Ishikawa (cell line): ENCODE measurements around the gene GNL2.

ENCODE experiments used
- CEBPB ChIP-seq: IDR thresholded peaks from 2 replicates; pipeline ENCODE4 v1.6.1; 2012
- CREB1 ChIP-seq: IDR thresholded peaks from 2 replicates; pipeline ENCODE4 v1.6.1; 2012; ENCODE audit warnings: low read depth
- EGR1 ChIP-seq: IDR thresholded peaks from 2 replicates; pipeline ENCODE4 v1.6.1; 2012
- EP300 ChIP-seq: IDR thresholded peaks from 2 replicates; pipeline ENCODE4 v1.6.1; 2012; ENCODE audit warnings: borderline replicate concordance
- FOXM1 ChIP-seq: IDR thresholded peaks from 2 replicates; pipeline ENCODE4 v1.6.1; 2012; ENCODE audit warnings: low read depth, borderline replicate concordance
- MAX ChIP-seq: IDR thresholded peaks from 2 replicates; pipeline ENCODE4 v1.6.1; 2012
- NFIC ChIP-seq: IDR thresholded peaks from 2 replicates; pipeline ENCODE4 v1.6.1; 2012
- RAD21 ChIP-seq: IDR thresholded peaks from 2 replicates; pipeline ENCODE4 v1.6.1; 2012; ENCODE audit warnings: low read depth
- REST ChIP-seq: IDR thresholded peaks from 2 replicates; pipeline ENCODE4 v1.6.1; 2012; ENCODE audit warnings: low read depth, mild to moderate bottlenecking
- TAF1 ChIP-seq: IDR thresholded peaks from 2 replicates; pipeline ENCODE4 v1.6.1; 2012; ENCODE audit warnings: low read depth, mild to moderate bottlenecking
- TCF12 ChIP-seq: IDR thresholded peaks from 2 replicates; pipeline ENCODE4 v1.6.1; 2012; ENCODE audit warnings: low read depth
- TEAD4 ChIP-seq: IDR thresholded peaks from 2 replicates; pipeline ENCODE4 v1.6.1; 2012
- USF1 ChIP-seq: IDR thresholded peaks from 2 replicates; pipeline ENCODE4 v1.6.1; 2012
- YY1 ChIP-seq: IDR thresholded peaks from 2 replicates; pipeline ENCODE4 v1.6.1; 2012; ENCODE audit warnings: low read depth
- ZBTB7A ChIP-seq: IDR thresholded peaks from 2 replicates; pipeline ENCODE4 v1.6.1; 2012; ENCODE audit warnings: low read depth

The GNL2 gene

GRCh38 chr1:37621326-37621870 lies 25.7 kb upstream of the GNL2 start:
- TF ChIP-seq CREB1 (no peak), YY1 (no peak), EP300 (no peak), TCF12 (no peak), RAD21 (no peak), CEBPB (no peak), NFIC (no peak), REST (no peak), MAX (no peak), TEAD4 (no peak), EGR1 (no peak)

- TF ChIP-seq YY1 (no peak), RAD21 (no peak), MAX (no peak), CREB1 (no peak), ZBTB7A (no peak), USF1 (no peak), EGR1 (no peak), FOXM1 (no peak), NFIC (no peak), TEAD4 (no peak), TAF1 (no peak), CEBPB (no peak), EP300 (no peak), REST (no peak), TCF12 (no peak)
Measured at GRCh38 chr1:37620707-37621106, 25.0 kb upstream of the GNL2 start.

GRCh38 chr1:37616330-37616729 lies 20.6 kb upstream of the GNL2 start:
- TF ChIP-seq CREB1 (no peak), EGR1 (no peak), YY1 (no peak), USF1 (no peak), TCF12 (no peak)

GRCh38 chr1:37614105-37614504 lies 18.4 kb upstream of the GNL2 start:
- TF ChIP-seq REST, result no peak
- no peak for TF ChIP-seq EP300
- no peak for TF ChIP-seq YY1
- TF ChIP-seq EGR1, result no peak
- TF ChIP-seq MAX, result no peak
- no peak for TF ChIP-seq CREB1
- no peak for TF ChIP-seq TEAD4
- no peak for TF ChIP-seq TAF1

GRCh38 chr1:37612186-37612585 lies 16.4 kb upstream of the GNL2 start:
- TF ChIP-seq TAF1 (no peak), RAD21 (no peak), USF1 (no peak), EGR1 (no peak), TEAD4 (no peak), CEBPB (no peak), EP300 (no peak), ZBTB7A (no peak), FOXM1 (no peak), YY1 (no peak), CREB1 (no peak), REST (no peak), TCF12 (no peak), MAX (no peak)
